Urinary bladder (tissue), 4 donors: ENCODE data around the gene SLC22A14. TPM values are rescaled to one million over a fixed set of nuclear protein-coding genes. Genes with fewer than 3 reads are reported as not detected.
"Not testable (repeated sequence)": the region's sequence is repeated elsewhere in the genome, so short reads cannot be mapped to it uniquely, and the experiment has no call there.

ENCODE experiments used
- DNase-seq: peaks from one replicate; pipeline ENCODE4 v3.0.0-alpha.2; 2015; ENCODE audit errors: extremely low spot score
- H3K27ac ChIP-seq: one replicate; pipeline ENCODE4 v1.5.1; 2013; ENCODE audit warnings: low read depth, mild to moderate bottlenecking, moderate library complexity
- H3K36me3 ChIP-seq: one replicate; pipeline ENCODE4 v1.6.1; 2013; ENCODE audit warnings: mild to moderate bottlenecking, moderate library complexity; ENCODE audit not compliant: insufficient read depth
- H3K4me1 ChIP-seq: one replicate; pipeline ENCODE4 v1.6.1; 2013; ENCODE audit warnings: mild to moderate bottlenecking, moderate library complexity; ENCODE audit not compliant: insufficient read depth
- H3K4me3 ChIP-seq: one replicate; pipeline ENCODE4 v1.5.1; 2013; ENCODE audit warnings: low read depth, low read length
- WGBS: extraction: QIAGEN DNeasy Blood & Tissue Kit; methylation state at CpG from one replicate; pipeline ENCODE4 v1.1.7; 2013; 5-methylcytosine and 5-hydroxymethylcytosine counted together
- polyA plus RNA-seq: library from polyadenylated mRNA; stranded (reverse); fragments of 200-250 nt; gene quantifications from one replicate; pipeline ENCODE4 v1.2.3, GENCODE V29; 2013
- total RNA-seq: library from RNA; depleted of rRNA; stranded (reverse); fragments of >200 nt; gene quantifications from one replicate; pipeline ENCODE4 v1.2.3, GENCODE V29; 2014
- donor health status: healthy with polysubstance abuse.
- donor health status: healthy.

SLC22A14 gene
- total RNA-seq (0.16 TPM), polyA plus RNA-seq (0.09 TPM)

GRCh38 chr3:38281895-38282686 lies at the start of gene SLC22A14:
TSS of gene SLC22A14 (plus strand) at chr3:38282294. CDS start at chr3:38306027, 23,733 bp downstream.
- Histone ChIP-seq H3K27ac (no peak within 1 kb of the TSS), H3K4me1 (no peaks in the 10 kb centered on the region), H3K4me3 (no peak within 1 kb of the TSS), H3K36me3 (no peaks in the 10 kb centered on the region)
- no peak for DNase-seq
- 90% methylated on average over 14 of the region's 14 CpGs for WGBS

GRCh38 chr3:38232701-38233100 lies 49.4 kb upstream of the SLC22A14 start:
- no peak for DNase-seq
- H3K4me1 ChIP-seq, result no peaks in the 10 kb centered on the region
- peaks cover 9% of the 10 kb centered on the region for H3K36me3 ChIP-seq
- WGBS, result 89% methylated on average over 2 of the region's 2 CpGs
- H3K4me3 ChIP-seq, result no peak overlapping the region
- no peak overlapping the region for H3K27ac ChIP-seq

DNA sequence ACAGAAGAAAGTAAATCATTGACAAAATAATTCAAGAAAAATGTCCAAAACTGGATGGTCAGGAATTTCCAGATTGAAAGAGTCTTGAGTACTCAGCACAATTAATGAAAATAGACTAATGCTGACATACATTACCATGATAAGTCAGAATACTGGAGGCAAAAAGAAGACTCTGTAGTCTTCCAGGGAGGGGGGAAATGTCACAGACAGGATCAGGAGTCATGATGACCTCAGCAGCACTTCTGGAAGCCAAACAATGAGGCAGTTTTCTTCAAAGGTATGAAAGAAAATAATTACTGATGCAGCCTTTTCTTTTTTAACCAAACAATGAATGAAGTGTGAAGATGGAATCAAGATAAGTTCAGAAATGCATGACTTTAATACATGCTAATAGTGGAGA lies 46.6 kb upstream of the SLC22A14 start:
- H3K4me1 ChIP-seq, result no peaks in the 10 kb centered on the region
- DNase-seq, result no peak
- H3K4me3 ChIP-seq, result no peak overlapping the region
- peaks cover 11% of the 10 kb centered on the region for H3K36me3 ChIP-seq
- no peak overlapping the region for H3K27ac ChIP-seq

- peaks cover 8% of the 10 kb centered on the region for H3K36me3 ChIP-seq
- H3K27ac ChIP-seq, result no peak overlapping the region
- WGBS, result 96% methylated on average over 2 of the region's 2 CpGs
- DNase-seq, result no peak
- no peaks in the 10 kb centered on the region for H3K4me1 ChIP-seq
- H3K4me3 ChIP-seq, result no peak overlapping the region
Measured at GRCh38 chr3:38238416-38239008, 43.6 kb upstream of the SLC22A14 start.

GRCh38 chr3:38242812-38243211 lies 39.3 kb upstream of the SLC22A14 start:
- H3K36me3 ChIP-seq, result not testable (repeated sequence)

DNA sequence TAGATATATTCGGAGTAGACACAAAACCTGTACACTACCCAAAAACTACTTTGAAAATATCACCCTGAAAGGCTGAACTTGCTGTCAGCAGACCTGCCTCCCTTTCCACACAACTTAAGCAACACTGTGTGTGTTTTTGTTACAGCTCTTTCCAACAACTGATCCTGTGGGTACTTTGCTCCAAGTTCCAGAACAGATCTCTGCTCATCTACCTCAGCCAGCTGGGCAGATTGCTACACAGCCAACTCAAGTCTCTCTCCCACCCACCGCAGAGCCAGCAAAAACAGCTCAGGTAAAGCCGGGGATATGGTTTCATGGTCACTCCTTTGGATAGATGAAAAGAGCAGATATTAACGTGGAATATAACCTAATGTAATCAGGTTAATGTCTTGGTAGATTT lies 36.2 kb upstream of the SLC22A14 start:
- 93% methylated on average over 4 of the region's 4 CpGs for WGBS
- H3K4me3 ChIP-seq, result no peak overlapping the region
- no peaks in the 10 kb centered on the region for H3K4me1 ChIP-seq
- no peak for DNase-seq
- no peak overlapping the region for H3K27ac ChIP-seq
- peaks cover 5% of the 10 kb centered on the region for H3K36me3 ChIP-seq

More at GRCh38 chr3:38242812-38243211, 39.3 kb upstream of the SLC22A14 start:
- H3K4me1 ChIP-seq, H3K4me3 ChIP-seq, H3K27ac ChIP-seq, DNase-seq: not testable (repeated sequence)
- WGBS, result 95% methylated on average over 4 of the region's 4 CpGs

GRCh38 chr3:38247366-38248035 lies 34.6 kb upstream of the SLC22A14 start:
- Histone ChIP-seq H3K27ac (no peak overlapping the region), H3K36me3 (peaks cover 5% of the 10 kb centered on the region), H3K4me1 (no peaks in the 10 kb centered on the region), H3K4me3 (no peak overlapping the region)
- DNase-seq, result no peak

GRCh38 chr3:38250198-38250597 lies 31.9 kb upstream of the SLC22A14 start:
- no peak for DNase-seq
- Histone ChIP-seq H3K4me3 (no peak overlapping the region), H3K4me1 (no peaks in the 10 kb centered on the region), H3K27ac (no peak overlapping the region), H3K36me3 (peaks cover 5% of the 10 kb centered on the region)
- WGBS, result 95% methylated on average over 2 of the region's 2 CpGs

- H3K4me1 ChIP-seq, result no peaks in the 10 kb centered on the region
- no peak overlapping the region for H3K27ac ChIP-seq
- peaks cover 5% of the 10 kb centered on the region for H3K36me3 ChIP-seq
- no peak overlapping the region for H3K4me3 ChIP-seq
- 92% methylated on average over 4 of the region's 4 CpGs for WGBS
- no peak for DNase-seq
Measured at GRCh38 chr3:38251197-38251596, 30.9 kb upstream of the SLC22A14 start.

DNA sequence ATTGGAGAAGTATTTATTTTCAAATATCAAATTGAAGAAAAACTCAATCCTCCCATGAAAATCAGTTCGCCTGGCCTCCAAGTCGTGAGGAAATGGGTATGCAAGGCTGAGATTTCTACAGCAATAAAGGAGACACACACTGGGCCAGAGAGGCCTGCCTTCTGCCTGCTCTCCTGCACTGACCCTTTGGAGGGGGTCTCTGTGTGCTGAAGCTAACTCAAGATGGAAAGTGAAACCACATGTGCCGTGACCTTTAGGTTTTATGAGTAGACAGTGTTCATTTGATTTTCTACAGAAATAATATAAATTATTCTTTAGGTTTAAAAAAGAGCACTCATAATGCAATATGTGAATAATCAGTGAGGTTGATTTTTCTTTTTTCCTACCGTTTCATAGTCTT lies 28.4 kb upstream of the SLC22A14 start:
- no peak overlapping the region for H3K27ac ChIP-seq
- no peak overlapping the region for H3K4me3 ChIP-seq
- peaks cover 5% of the 10 kb centered on the region for H3K36me3 ChIP-seq
- no peaks in the 10 kb centered on the region for H3K4me1 ChIP-seq
- no peak for DNase-seq
- 80% methylated on average over 4 of the region's 4 CpGs for WGBS

DNA sequence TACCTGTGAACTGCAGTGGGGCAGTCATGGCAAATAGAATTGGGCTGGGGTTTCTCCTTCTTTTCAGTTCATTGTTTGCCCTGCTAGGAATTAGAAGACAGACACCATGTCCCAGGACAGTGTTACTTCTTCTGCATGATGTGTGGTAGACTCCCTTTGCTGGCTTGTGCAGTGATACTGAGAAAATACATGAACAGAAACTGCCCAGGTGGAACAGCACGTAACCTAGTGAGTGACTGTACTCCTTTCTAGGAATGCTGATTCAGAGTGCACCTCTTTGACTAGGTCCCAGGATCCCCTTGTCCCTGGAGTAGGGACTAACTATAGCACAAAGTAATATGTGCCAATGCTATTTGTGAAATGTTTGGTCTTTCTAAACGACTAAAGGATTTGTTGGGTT lies 27.2 kb upstream of the SLC22A14 start:
- 81% methylated on average over 2 of the region's 2 CpGs for WGBS
- Histone ChIP-seq H3K27ac (no peak overlapping the region), H3K36me3 (peaks cover 2% of the 10 kb centered on the region), H3K4me1 (no peaks in the 10 kb centered on the region), H3K4me3 (no peak overlapping the region)
- DNase-seq, result no peak

GRCh38 chr3:38255627-38256026 lies 26.5 kb upstream of the SLC22A14 start:
- no peaks in the 10 kb centered on the region for H3K4me1 ChIP-seq
- no peak for DNase-seq

DNA sequence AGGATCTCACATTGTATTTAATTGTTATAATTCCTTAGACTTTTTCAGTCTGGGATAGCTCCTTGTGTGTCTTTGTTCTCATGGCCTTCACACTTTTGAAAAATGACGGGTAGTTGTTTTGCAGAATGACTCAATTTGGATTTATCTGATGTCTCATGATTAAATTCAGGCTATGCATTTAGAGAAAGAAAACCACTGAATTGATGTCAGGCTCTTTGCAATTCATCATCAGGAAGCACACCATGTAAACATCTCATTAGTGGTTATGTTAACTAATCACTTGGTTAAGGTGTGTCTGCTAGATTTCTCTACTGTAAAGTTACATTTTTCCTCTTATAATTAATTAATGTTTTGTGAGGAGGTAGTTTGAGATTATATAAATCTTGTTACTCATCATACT lies 24.5 kb upstream of the SLC22A14 start:
- Histone ChIP-seq H3K36me3 (no peaks in the 10 kb centered on the region), H3K27ac (no peak overlapping the region), H3K4me1 (no peaks in the 10 kb centered on the region), H3K4me3 (no peak overlapping the region)
- WGBS, result 81% methylated on average over 1 of the region's 1 CpG
- DNase-seq, result no peak

More at GRCh38 chr3:38255627-38256026, 26.5 kb upstream of the SLC22A14 start:
- 78% methylated on average over 1 of the region's 1 CpG for WGBS
- H3K27ac ChIP-seq, result no peak overlapping the region
- peaks cover 1% of the 10 kb centered on the region for H3K36me3 ChIP-seq
- no peak overlapping the region for H3K4me3 ChIP-seq

DNA sequence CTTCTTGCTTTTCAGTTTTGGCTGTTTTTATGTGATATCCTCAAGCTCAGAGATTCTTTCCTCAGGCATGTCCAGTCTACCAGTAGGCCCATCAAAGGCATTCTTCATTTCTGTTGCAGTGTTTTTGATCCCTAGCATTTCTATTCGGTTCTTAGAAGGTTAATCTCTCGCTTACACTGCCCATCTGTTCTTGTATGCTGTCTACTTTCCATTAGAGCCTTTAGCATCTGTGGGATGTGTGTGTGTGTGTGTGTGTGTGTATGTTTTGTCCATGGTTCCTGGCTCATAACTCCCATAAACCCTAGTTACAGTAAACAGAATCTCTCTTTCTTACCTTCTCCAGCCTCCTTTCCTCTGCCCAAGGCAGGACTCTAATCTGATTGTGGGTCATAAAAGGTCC lies 21.6 kb upstream of the SLC22A14 start:
- no peaks in the 10 kb centered on the region for H3K4me1 ChIP-seq
- no peaks in the 10 kb centered on the region for H3K36me3 ChIP-seq
- H3K4me3 ChIP-seq, result no peak overlapping the region
- DNase-seq, result no peak
- no peak overlapping the region for H3K27ac ChIP-seq
- WGBS, result 79% methylated on average over 2 of the region's 2 CpGs
